ENCODE measurements around the gene LRRC4C.
"Not testable (repeated sequence)": the region's sequence is repeated elsewhere in the genome, so short reads cannot be mapped to it uniquely, and the experiment has no call there.

Gene LRRC4C

DNA sequence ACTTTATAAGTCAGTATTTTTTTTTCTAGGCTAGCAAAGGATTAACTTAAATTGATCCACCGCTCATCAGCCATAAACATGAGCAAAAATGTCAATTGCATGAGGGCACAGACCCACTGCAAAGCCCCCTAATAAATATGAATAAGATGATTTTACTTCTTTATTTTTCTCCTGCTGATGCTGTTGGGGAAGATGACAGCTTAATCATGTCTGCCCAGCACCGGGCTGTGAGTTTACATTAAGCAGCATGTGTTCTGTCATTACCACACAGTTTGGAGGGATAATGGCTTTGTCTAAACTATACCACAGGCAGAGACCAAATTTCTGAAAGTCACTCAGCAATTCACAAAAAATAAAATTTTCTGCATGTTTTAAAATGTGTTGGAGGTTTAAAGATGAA is 346.3 kb downstream of the LRRC4C start:
- DNase-seq, result no peak

DNA sequence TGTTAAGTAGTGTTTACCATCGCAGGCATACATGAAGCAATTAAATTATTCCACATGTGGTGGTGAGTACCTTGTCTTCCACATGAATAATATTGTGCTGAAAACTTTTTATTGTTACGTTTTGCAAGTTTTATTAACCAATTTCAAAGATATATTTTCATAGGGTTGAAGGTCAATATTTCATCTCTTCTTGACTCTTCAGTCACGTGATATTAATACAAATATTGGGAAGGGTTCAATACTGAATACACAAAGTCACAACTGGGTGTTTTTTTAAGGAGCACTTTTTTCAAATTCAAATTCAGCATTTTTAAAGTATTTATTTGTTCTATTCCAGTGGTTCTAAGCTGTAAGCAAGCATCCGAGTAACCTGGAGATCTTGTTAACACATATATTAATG is 348.9 kb downstream of the LRRC4C start:
- DNase-seq, result no peak

DNA sequence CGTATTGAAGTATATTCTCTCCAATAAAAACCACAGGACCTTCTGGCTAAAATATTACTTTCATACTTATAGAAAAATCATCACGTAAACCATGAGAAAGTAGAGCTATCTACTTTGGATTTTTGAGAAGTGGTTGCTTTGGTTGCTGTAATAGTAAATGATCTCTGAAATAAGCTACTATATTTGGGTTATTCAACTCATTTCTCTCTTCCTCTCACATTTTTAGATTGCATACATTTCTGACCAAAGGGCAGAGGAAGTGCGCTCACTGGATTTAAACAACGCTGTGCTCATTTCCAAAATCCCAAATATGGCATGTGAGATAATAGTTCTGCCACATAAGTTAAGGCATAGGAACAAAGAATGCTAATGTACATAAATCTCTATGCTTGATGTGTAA is 357.0 kb downstream of the LRRC4C start:
- DNase-seq, result no peak

DNA sequence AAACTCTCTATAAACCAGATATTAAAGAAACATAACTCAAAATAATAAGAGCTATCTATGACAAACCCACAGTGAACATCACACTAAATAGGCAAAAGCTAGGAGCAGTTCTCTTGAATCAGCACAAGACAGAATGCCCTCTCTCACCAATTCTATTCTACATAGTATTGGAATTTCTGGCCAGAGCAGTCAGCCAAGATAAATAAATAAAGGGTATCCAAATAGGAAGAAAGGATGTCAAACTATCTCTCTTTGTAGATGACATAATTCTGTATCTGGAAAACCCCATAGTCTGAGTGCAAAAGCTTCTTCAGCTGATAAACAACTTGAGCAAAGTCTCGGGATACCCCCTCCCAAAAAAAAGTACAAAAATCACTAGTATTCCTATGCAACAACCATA is 359.8 kb downstream of the LRRC4C start:
- no peak for DNase-seq

- DNase-seq, result no peak
Observed at GRCh38 chr11:41085123-41085522, 374.3 kb downstream of the LRRC4C start.

- DNase-seq, result no peak
Observed at GRCh38 chr11:41081756-41082285, 377.6 kb downstream of the LRRC4C start.

- no peak for DNase-seq
Observed at GRCh38 chr11:41074318-41074717, 385.1 kb downstream of the LRRC4C start.

DNA sequence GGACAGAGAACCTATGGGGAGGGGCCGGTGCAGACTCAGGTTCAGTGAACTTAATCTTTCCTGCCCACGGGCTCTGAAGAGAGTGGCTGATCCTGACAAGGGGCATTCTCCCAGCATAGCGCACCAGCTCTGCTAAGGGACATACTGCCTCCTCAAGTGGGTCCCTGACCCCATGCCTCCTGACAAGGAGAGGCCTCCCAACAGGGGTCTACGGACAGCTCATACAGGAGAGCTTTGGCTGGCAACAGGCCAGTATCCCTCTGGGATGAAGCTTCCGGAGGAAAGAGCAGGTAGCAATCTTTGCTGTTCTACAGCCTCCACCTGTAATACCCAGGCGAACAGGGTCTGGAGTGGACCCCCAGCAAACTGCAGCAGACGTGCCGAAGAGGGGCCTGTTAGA is 394.0 kb downstream of the LRRC4C start:
- no peak for DNase-seq

- DNase-seq, result no peak
Observed at GRCh38 chr11:41058138-41058537, 401.3 kb downstream of the LRRC4C start.

- DNase-seq, result no peak
Observed at GRCh38 chr11:41056892-41057569, 402.4 kb downstream of the LRRC4C start.

DNA sequence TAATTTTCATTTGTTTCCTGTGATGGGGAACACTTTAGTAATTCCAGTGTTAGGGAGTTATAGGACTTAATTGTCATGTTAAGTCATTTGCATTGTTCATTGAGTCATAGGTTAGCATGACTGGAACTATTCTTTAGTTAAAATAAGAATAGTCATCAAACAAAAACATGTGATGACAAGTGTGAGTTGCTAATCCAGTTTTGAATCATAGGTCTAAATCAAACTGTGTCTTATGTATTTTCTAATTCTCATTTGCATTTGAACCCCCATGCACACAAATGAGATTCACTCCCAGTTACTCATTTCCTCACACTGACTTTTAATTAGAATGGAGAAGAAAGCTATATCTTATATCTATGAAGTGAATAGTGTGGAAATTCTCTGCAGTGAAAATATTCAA is 405.6 kb downstream of the LRRC4C start:
- no peak for DNase-seq

- no peak for DNase-seq
Observed at GRCh38 chr11:41051919-41052635, 407.4 kb downstream of the LRRC4C start.

DNA sequence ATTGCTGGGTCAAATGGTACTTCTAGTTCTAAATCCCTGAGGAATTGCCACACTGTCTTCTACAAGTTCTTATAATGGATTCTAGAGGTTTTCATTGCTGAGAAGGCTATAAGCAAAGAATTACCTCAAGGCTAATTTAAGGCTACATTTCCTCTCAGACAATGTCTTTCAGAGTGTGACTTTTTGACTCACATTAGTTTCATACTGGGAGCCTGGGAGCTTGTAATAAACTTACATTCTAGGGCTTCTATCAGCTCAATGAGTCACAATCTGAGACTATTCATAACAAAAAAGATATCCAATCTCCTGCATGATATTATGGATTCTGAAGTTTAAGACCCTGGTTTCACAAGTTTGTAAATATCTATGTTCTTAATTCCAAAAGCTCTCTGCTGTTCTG is 408.7 kb downstream of the LRRC4C start:
- no peak for DNase-seq

DNA sequence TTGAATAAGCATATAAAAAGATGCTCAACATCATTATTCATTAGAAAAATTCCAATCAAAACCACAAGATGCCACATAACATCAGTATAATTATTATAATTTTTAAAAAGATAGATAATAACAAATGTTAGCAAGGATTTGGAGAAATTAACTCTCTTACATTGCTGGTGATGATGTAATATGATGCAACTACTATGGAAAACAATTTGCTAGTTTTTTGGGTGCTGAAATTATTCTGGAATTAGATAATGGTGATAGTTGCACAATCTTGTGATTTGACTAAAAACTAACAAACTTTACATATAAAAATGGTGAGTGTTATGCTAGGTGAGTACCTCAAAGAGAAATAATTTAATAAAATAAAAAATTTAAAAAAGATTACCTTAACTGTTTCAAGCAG is 412.2 kb downstream of the LRRC4C start:
- DNase-seq, result no peak

DNA sequence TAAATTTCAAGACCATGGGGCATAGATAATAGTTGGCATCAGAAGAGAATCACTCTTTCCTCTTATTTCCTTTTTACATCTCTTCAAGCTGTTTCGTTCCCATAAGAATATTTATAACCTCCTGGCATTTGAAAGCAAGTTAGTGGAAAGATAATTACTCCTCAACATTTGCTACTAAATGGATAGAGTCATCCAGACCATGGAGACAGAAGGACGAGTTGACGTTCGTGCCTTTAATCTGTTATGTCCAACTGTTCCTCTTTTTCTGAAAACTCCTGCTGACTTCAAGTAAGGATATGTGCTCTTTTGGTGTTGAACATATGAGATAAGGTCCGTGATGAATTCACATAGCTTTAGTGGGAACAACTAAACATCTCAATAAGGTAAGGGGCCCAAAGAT is 414.2 kb downstream of the LRRC4C start:
- no peak for DNase-seq

GRCh38 chr11:41044747-41045146 is 414.7 kb downstream of the LRRC4C start:
- DNase-seq, result no peak

DNA sequence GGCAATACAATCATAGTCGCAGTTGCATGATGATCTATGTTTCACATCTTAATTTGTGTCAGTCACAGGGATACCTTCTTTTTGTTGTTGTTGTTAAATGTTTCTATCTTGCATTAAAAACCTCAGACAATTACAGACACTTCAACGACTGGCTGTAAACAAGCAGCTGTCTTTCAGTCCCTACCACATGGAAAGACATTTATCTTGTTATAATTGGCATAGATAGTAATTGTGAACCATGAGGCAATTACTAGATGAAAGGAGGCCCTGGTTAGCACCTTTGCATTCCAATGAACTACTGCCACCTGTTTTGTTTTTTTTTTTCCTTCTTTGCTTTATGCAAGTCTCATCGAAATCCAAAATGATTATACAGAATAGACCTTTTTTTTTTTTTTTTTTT is 416.8 kb downstream of the LRRC4C start:
- DNase-seq, result no peak

GRCh38 chr11:41040474-41040873 is 419.0 kb downstream of the LRRC4C start:
- DNase-seq, result no peak

GRCh38 chr11:41039592-41039991 is 419.9 kb downstream of the LRRC4C start:
- no peak for DNase-seq

GRCh38 chr11:41031551-41032060 is 427.8 kb downstream of the LRRC4C start:
- DNase-seq, result no peak

DNA sequence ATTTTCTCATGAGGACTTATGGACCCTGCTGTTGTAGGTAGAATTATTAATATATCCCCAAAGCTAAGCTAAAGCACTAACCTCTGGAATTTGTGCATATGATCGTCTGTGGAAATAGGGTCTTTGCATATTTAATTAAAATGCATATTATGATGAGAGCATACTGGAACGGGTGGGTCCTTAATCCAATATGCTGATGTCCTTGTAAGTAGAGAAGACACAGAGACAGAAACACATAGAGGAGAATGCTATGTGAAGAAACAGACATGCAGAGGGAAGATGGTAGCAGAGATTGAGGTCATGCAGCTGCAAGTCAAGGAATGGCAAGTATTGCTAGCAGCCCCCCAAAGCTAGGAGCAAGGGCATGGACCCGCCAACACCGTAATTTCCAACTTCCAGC is 439.2 kb downstream of the LRRC4C start:
- no peak for DNase-seq

GRCh38 chr11:41019666-41020065 is 439.8 kb downstream of the LRRC4C start:
- DNase-seq, result not testable (repeated sequence)

- no peak for DNase-seq
Observed at GRCh38 chr11:41018224-41018623, 441.2 kb downstream of the LRRC4C start.

DNA sequence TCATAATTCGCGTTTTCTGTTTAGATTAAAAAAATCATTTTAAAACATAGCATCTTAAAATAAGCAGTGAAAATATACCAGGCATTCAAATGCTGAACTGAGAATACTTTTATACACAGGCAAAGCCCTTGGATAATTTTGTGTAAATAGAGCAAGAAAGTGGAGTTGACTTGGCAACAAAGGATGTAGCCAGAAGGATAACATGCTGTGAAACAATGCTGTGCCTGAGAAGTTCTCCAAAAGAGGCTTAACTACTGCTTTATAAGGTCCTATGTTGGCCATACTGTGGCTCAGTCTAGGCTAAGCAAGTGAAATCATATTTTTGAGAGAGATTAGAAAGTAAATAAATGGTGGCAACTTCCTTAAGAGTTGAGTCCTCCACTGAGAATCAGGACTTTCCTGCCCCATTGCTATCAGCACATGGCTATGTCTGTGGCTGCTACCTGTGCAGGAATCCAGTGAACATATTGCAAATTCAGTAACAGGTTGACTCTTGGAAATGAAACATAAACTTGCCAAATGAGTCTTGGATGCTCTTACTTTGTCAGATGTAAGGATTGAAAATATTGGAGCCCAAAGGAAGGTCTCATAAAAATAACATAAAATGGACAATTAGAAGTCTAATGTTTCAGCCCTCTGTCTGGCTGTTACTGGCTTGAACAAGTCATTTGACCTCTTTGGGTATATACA is 448.9 kb downstream of the LRRC4C start:
- no peak for DNase-seq
